ENCODE data around the gene SOX11. TPM values are rescaled to one million over a fixed set of nuclear protein-coding genes. Genes with fewer than 3 reads are reported as not detected.

The SOX11 gene
- total RNA-seq, 2 donors from 2014 or later = not detected

GRCh38 chr2:5740053-5740452 lies 47.9 kb downstream of the SOX11 start:
- no peak overlapping the region for H3K4me3 Mint-ChIP-seq
- H3K4me1 Mint-ChIP-seq = no peaks in the 10 kb centered on the region
- H3K27me3 Mint-ChIP-seq = no peaks in the 10 kb centered on the region
- H3K36me3 Mint-ChIP-seq (ENCODE audit: low read depth) = no peaks in the 10 kb centered on the region
- H3K27ac Mint-ChIP-seq = no peak overlapping the region
- H3K9me3 ChIP-seq (ENCODE audit: control insufficient read depth, low read length, poor library complexity, severe bottlenecking) = no peaks in the 10 kb centered on the region
- no peak for DNase-seq
- no peak for ATAC-seq

- H3K4me1 Mint-ChIP-seq = no peaks in the 10 kb centered on the region
- H3K27ac Mint-ChIP-seq = no peak overlapping the region
- ATAC-seq = no peak
- H3K9me3 ChIP-seq (ENCODE audit: control insufficient read depth, low read length, poor library complexity, severe bottlenecking) = no peaks in the 10 kb centered on the region
- no peak for DNase-seq
- no peak overlapping the region for H3K4me3 Mint-ChIP-seq
- H3K36me3 Mint-ChIP-seq (ENCODE audit: low read depth) = no peaks in the 10 kb centered on the region
- H3K27me3 Mint-ChIP-seq = no peaks in the 10 kb centered on the region
These were observed 48.6 kb downstream of the SOX11 start for GRCh38 chr2:5740817-5741216.

DNA sequence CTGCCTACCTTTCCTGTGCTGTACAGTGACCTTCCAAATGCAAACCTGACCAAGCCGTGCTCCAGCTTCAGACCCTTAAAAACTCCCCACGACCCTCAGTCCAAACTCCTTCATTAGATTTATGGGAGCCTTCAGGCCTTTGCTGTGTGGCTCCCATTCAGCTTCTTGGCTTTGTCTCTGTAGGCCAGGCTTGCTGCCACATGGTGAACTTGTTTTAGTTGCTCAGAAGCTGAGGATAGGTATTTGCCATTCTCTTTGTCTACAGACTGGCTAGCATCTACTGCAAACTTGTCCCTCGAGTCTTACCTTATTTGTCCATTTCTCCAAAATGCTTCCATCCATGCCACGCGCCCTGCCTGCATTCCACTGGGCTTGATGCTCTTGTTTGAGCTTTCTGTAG lies 49.1 kb downstream of the SOX11 start:
- no peak overlapping the region for H3K27ac Mint-ChIP-seq
- H3K9me3 ChIP-seq (ENCODE audit: control insufficient read depth, low read length, poor library complexity, severe bottlenecking) = no peaks in the 10 kb centered on the region

DNA sequence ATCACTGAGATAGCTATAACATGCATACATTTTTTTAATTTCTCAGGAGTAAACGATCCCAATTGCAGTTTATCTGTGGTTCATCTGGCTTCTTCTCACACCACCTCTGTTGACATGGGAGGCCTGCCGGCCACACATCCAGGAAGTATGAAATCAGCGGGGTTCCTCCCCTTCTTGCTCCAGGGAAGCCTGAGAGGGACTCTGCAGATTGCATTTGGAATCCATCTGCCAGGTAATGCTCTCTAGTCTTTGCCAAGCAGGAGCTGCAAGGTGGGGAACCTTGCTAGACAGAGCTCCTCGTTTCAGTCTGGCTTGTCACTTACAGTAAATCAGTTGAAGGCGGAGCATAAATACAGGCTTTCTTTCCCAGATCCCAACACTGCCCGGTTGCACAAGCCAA lies 49.9 kb downstream of the SOX11 start:
- DNase-seq (no peak), ATAC-seq (no peak)
- H3K27ac Mint-ChIP-seq = no peak overlapping the region
- no peak overlapping the region for H3K4me3 Mint-ChIP-seq
- no peaks in the 10 kb centered on the region for H3K27me3 Mint-ChIP-seq
- H3K36me3 Mint-ChIP-seq (ENCODE audit: low read depth) = no peaks in the 10 kb centered on the region
- H3K9me3 ChIP-seq (ENCODE audit: control insufficient read depth, low read length, poor library complexity, severe bottlenecking) = no peaks in the 10 kb centered on the region
- H3K4me1 Mint-ChIP-seq = no peaks in the 10 kb centered on the region

More for the DNA sequence above, 49.1 kb downstream of the SOX11 start:
- Mint-ChIP-seq H3K4me1 (no peaks in the 10 kb centered on the region), H3K36me3 (ENCODE audit: low read depth) (no peaks in the 10 kb centered on the region), H3K4me3 (no peak overlapping the region), H3K27me3 (no peaks in the 10 kb centered on the region)
- DNase-seq (no peak), ATAC-seq (no peak)

DNA sequence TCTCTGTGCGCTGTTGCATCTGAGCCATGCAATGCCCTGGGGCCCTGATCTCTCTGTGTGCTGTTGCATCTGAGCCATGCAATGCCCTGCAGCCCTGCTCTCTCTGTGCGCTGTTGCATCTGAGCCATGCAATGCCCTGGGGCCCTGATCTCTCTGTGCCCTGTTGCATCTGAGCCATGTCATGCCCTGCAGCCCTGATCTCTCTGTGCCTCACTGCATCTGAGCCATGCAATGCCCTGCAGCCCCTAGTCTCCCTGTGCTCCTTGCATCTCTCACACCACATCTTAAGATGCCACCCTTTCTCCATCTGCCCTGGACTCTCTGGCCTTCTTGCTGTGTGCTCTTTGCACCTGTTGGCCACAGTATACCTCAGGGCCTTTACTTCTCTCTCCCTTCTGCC lies 56.2 kb downstream of the SOX11 start:
- no peaks in the 10 kb centered on the region for H3K27me3 Mint-ChIP-seq
- ATAC-seq (no peak), DNase-seq (no peak)
- H3K27ac Mint-ChIP-seq = no peak overlapping the region
- H3K4me1 Mint-ChIP-seq = no peaks in the 10 kb centered on the region
- H3K4me3 Mint-ChIP-seq = no peak overlapping the region
- no peaks in the 10 kb centered on the region for H3K9me3 ChIP-seq (ENCODE audit: control insufficient read depth, low read length, poor library complexity, severe bottlenecking)
- no peaks in the 10 kb centered on the region for H3K36me3 Mint-ChIP-seq (ENCODE audit: low read depth)

DNA sequence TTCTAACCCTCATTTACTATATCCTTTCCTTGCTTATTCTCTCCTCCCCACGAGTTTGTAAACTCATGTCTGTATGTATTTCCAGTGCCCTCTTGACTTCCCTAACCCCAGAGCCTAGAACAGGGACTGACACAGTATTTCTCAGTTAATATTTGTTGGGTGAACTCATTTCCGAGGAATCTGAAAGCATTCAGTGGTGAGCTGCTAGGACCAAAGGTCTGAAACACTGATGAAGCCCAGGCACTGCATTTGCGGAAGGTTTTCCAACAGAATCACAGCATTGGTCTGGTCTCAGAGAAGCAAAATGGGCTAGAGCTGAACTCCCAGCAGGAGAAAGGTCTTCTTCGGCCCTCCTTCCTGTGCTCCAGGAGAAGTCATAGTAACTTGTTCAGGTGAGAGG lies 56.8 kb downstream of the SOX11 start:
- DNase-seq (no peak), ATAC-seq (no peak)
- H3K27me3 Mint-ChIP-seq = no peaks in the 10 kb centered on the region
- no peaks in the 10 kb centered on the region for H3K9me3 ChIP-seq (ENCODE audit: control insufficient read depth, low read length, poor library complexity, severe bottlenecking)
- H3K27ac Mint-ChIP-seq = no peak overlapping the region
- no peaks in the 10 kb centered on the region for H3K36me3 Mint-ChIP-seq (ENCODE audit: low read depth)
- no peaks in the 10 kb centered on the region for H3K4me1 Mint-ChIP-seq
- no peak overlapping the region for H3K4me3 Mint-ChIP-seq

- DNase-seq (no peak), ATAC-seq (no peak)
- Mint-ChIP-seq H3K36me3 (ENCODE audit: low read depth) (no peaks in the 10 kb centered on the region), H3K4me1 (no peaks in the 10 kb centered on the region), H3K27ac (no peak overlapping the region), H3K4me3 (no peak overlapping the region), H3K27me3 (no peaks in the 10 kb centered on the region)
- H3K9me3 ChIP-seq (ENCODE audit: control insufficient read depth, low read length, poor library complexity, severe bottlenecking) = no peaks in the 10 kb centered on the region
These were observed 57.2 kb downstream of the SOX11 start for GRCh38 chr2:5749347-5749746.

All from T-helper 17 cell (primary cell).